ENCODE measurements around the gene UCK2. TPM values are rescaled to one million over a fixed set of nuclear protein-coding genes. Genes with fewer than 3 reads are reported as not detected.

UCK2 gene
- total and polyA plus RNA-seq, 2 donors (not counting 1 experiment from before 2014, with no cell fraction given), result 8.9 to 11.5 TPM

DNA sequence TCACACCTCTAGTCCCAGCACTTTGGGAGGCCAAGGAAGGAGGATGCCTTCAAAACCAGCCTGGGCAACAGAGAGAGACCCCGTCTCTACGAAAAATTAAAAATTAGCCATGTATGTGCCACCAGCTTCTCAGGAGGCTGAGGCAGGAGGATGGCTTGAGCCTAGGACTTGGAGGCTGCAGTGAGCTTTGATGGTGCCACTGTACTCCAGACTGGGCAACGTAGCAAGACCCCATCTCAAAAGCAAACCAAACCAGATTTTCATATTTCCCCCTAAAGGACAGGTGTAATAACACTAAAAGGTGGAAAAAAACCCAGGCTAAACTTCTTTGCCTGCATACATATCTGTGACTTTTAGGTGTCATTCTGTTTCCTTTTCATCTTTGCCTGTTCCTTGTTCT lies 3.7 kb downstream of the UCK2 start:
- Histone ChIP-seq H3K4me3 (ENCODE audit: control extremely low read depth in 1 of 5, extremely low read depth in 1 of 5, insufficient read depth in 1 of 5, low read depth in 2 of 5, low read length in 4 of 5) (no peak overlapping the region), H3K27me3 (replicated peaks in 1 of 4; ENCODE audit: control extremely low read depth in 1 of 4, control insufficient read depth in 3 of 4, insufficient read depth in 4 of 4, low read length in 3 of 4) (no peaks in the 10 kb centered on the region), H3K36me3 (replicated peaks in 1 of 2; ENCODE audit: control extremely low read depth in 1 of 2, control insufficient read depth in 1 of 2, extremely low read depth in 1 of 2, insufficient read depth in 2 of 2, low read length in 1 of 2) (no peaks in the 10 kb centered on the region), H3K4me1 (ENCODE audit: control insufficient read depth in 2 of 2, insufficient read depth in 2 of 2, low read length in 2 of 2) (peaks cover 17 to 19% of the 10 kb centered on the region in 2 donors), H3K27ac (ENCODE audit: low read length in 2 of 2) (no peak overlapping the region), H3K9ac (ENCODE audit: low read length) (no peak overlapping the region), H2AFZ (ENCODE audit: insufficient read depth, low read depth, low read length, poor library complexity, severe bottlenecking) (no peak overlapping the region), H4K20me1 (ENCODE audit: control insufficient read depth, insufficient read depth, low read length, poor library complexity, severe bottlenecking) (no peaks in the 10 kb centered on the region), H3K4me2 (replicated peaks; ENCODE audit: low read depth, low read length, poor library complexity, severe bottlenecking) (no peak overlapping the region), H3K9me3 (ENCODE audit: control extremely low read depth in 1 of 3, control insufficient read depth in 2 of 3, insufficient read depth in 1 of 3, low read length in 2 of 3) (no peaks in the 10 kb centered on the region), H3K79me2 (ENCODE audit: control insufficient read depth, insufficient read depth, low read length) (peaks cover 22% of the 10 kb centered on the region)
- H3K27ac Mint-ChIP-seq, result no peak overlapping the region
- ChIA-PET CTCF (no interaction called here), POLR2A (interaction anchor here (0.6 kb wide), 1 partner anchor 120 kb away, joined by 4 read pairs; no protein-coding TSS in a partner anchor)
- WGBS (ENCODE audit: insufficient coverage), result 96% methylated on average over 2 of the region's 3 CpGs
- no peaks in the 10 kb centered on the region for H3K27me3 Mint-ChIP-seq
- no peak for DNase-seq
- no peaks in the 10 kb centered on the region for H3K9me3 Mint-ChIP-seq (ENCODE audit: insufficient read depth)
- TF ChIP-seq, protein P1, sequence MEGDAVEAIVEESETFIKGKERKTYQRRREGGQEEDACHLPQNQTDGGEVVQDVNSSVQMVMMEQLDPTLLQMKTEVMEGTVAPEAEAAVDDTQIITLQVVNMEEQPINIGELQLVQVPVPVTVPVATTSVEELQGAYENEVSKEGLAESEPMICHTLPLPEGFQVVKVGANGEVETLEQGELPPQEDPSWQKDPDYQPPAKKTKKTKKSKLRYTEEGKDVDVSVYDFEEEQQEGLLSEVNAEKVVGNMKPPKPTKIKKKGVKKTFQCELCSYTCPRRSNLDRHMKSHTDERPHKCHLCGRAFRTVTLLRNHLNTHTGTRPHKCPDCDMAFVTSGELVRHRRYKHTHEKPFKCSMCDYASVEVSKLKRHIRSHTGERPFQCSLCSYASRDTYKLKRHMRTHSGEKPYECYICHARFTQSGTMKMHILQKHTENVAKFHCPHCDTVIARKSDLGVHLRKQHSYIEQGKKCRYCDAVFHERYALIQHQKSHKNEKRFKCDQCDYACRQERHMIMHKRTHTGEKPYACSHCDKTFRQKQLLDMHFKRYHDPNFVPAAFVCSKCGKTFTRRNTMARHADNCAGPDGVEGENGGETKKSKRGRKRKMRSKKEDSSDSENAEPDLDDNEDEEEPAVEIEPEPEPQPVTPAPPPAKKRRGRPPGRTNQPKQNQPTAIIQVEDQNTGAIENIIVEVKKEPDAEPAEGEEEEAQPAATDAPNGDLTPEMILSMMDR (IDR thresholded peaks at IDR 0.05), result no peak
- TF ChIP-seq EZH2 (IDR thresholded peaks at IDR 0.05; ENCODE audit: borderline replicate concordance, insufficient read depth, low read depth, low read length, poor library complexity, severe bottlenecking), result no peak
- H3K4me3 Mint-ChIP-seq, result no peak overlapping the region
- ATAC-seq (ENCODE audit: low read depth), result no peak
- intact Hi-C loops (cut with micrococcal nuclease), result no loop called here
- H3K4me1 Mint-ChIP-seq, result peaks cover 22% of the 10 kb centered on the region

DNA sequence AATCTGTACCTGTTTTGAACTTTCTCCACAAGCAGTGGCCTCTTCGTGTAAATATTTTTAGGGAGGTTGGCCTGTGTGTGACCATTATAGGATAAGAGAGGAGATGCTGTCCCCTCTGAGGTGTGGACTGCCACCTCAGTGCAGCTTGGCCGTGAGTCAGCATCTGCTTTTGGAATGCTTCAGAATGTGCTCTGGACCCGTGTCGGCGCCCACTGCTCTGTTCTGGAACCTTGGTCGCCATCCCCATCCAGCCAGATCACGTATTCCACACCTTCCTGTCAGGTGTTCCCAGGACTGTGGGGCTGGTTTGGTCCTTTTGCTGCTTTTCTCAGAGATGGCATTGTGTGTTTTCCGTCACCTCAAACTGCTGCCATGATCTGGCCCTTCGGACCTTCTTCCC lies 5.5 kb downstream of the UCK2 start:
- ChIA-PET CTCF (no interaction called here), POLR2A (no interaction called here)
- no peak overlapping the region for H3K4me2 ChIP-seq (replicated peaks; ENCODE audit: low read depth, low read length, poor library complexity, severe bottlenecking)
- H3K27ac ChIP-seq (ENCODE audit: low read length in 2 of 2), result no peak overlapping the region
- H3K9me3 ChIP-seq (ENCODE audit: control extremely low read depth in 1 of 3, control insufficient read depth in 2 of 3, insufficient read depth in 1 of 3, low read length in 2 of 3), result no peaks in the 10 kb centered on the region
- peaks cover 13% of the 10 kb centered on the region for H3K79me2 ChIP-seq (ENCODE audit: control insufficient read depth, insufficient read depth, low read length)
- H3K27me3 Mint-ChIP-seq, result no peaks in the 10 kb centered on the region
- peaks cover 13% of the 10 kb centered on the region for H3K4me1 Mint-ChIP-seq
- intact Hi-C loops (cut with micrococcal nuclease), result no loop called here
- no peak overlapping the region for H3K4me3 ChIP-seq (ENCODE audit: control extremely low read depth in 1 of 5, extremely low read depth in 1 of 5, insufficient read depth in 1 of 5, low read depth in 2 of 5, low read length in 4 of 5)
- H2AFZ ChIP-seq (ENCODE audit: insufficient read depth, low read depth, low read length, poor library complexity, severe bottlenecking), result no peak overlapping the region
- H3K4me1 ChIP-seq (ENCODE audit: control insufficient read depth in 2 of 2, insufficient read depth in 2 of 2, low read length in 2 of 2), result peaks cover 9 to 10% of the 10 kb centered on the region in 2 donors
- 93% methylated on average over 9 of the region's 9 CpGs for WGBS (ENCODE audit: insufficient coverage)
- no peaks in the 10 kb centered on the region for H3K27me3 ChIP-seq (replicated peaks in 1 of 4; ENCODE audit: control extremely low read depth in 1 of 4, control insufficient read depth in 3 of 4, insufficient read depth in 4 of 4, low read length in 3 of 4)
- ATAC-seq (ENCODE audit: low read depth), result no peak
- H4K20me1 ChIP-seq (ENCODE audit: control insufficient read depth, insufficient read depth, low read length, poor library complexity, severe bottlenecking), result no peaks in the 10 kb centered on the region
- no peaks in the 10 kb centered on the region for H3K36me3 ChIP-seq (replicated peaks in 1 of 2; ENCODE audit: control extremely low read depth in 1 of 2, control insufficient read depth in 1 of 2, extremely low read depth in 1 of 2, insufficient read depth in 2 of 2, low read length in 1 of 2)
- TF ChIP-seq, protein P1 (IDR thresholded peaks at IDR 0.05), result no peak
- TF ChIP-seq EZH2 (IDR thresholded peaks at IDR 0.05; ENCODE audit: borderline replicate concordance, insufficient read depth, low read depth, low read length, poor library complexity, severe bottlenecking), result no peak
- no peak for DNase-seq
- no peak overlapping the region for H3K27ac Mint-ChIP-seq
- H3K9me3 Mint-ChIP-seq (ENCODE audit: insufficient read depth), result no peaks in the 10 kb centered on the region
- no peak overlapping the region for H3K4me3 Mint-ChIP-seq
- H3K9ac ChIP-seq (ENCODE audit: low read length), result no peak overlapping the region

All from B cell (primary cell).